ENCODE measurements around the gene TNNT2. TPM values are rescaled to one million over a fixed set of nuclear protein-coding genes. Genes with fewer than 3 reads are reported as not detected.

Gene TNNT2
- total and polyA plus RNA-seq, 2 of the 4 experiments (the other 2 are of a cell fraction), result 0.18 to 1.2 TPM

DNA sequence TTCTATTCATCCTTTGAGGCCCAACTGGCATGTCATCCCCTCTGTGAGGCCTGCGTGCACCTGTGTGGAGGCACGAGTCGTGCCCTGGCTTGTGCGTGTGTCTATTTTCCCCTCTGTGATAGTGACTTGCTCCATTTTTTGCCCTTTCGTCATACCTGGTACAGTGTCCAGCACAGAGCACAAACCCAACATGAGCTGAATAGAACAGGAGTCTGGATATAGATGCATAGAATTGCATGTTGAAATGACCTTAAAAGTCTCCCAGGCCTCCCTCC lies 32.5 kb downstream of the TNNT2 start:
- H3K14ac ChIP-seq (replicated peaks; ENCODE audit: low read depth, low read length), result no peak overlapping the region
- no TSS peak for BruUV-seq (replicated peaks)
- H3K27ac ChIP-seq (ENCODE audit: insufficient read depth, low read length), result no peak overlapping the region
- H3K27me3 ChIP-seq (ENCODE audit: control insufficient read depth, insufficient read depth, low read length), result peaks cover 43% of the 10 kb centered on the region
- no peak overlapping the region for H3K4me3 ChIP-seq (ENCODE audit: insufficient read depth, low read depth, low read length)
- H4K20me1 ChIP-seq (ENCODE audit: insufficient read depth, low read length), result no peaks in the 10 kb centered on the region
- H3K18ac ChIP-seq (ENCODE audit: low read depth, low read length), result no peak overlapping the region
- dilution Hi-C loops (cut with HindIII; ENCODE audit: low sequenced_read_pairs, unreplicated experiment) (no loop called here), intact Hi-C loops (cut with micrococcal nuclease) (no loop called here), in situ Hi-C loops (cut with MboI; ENCODE audit: low sequenced_read_pairs) (no loop called here)
- no peak overlapping the region for H4K5ac ChIP-seq (ENCODE audit: low read depth, low read length)
- H3K9ac ChIP-seq (ENCODE audit: low read depth, low read length), result no peak overlapping the region
- POLR2A ChIA-PET (ENCODE audit: unreplicated experiment), result no interaction called here
- DNase-seq, result no peak
- no peak overlapping the region for H3K4ac ChIP-seq (ENCODE audit: low read depth, low read length)
- H2BK15ac ChIP-seq (ENCODE audit: low read depth, low read length), result no peak overlapping the region
- H2BK20ac ChIP-seq (ENCODE audit: low read depth, low read length), result no peak overlapping the region
- H3K56ac ChIP-seq (ENCODE audit: extremely low read depth, insufficient read depth, low read length), result no peak overlapping the region
- H2BK5ac ChIP-seq (ENCODE audit: low read depth, low read length, poor library complexity, severe bottlenecking), result no peak overlapping the region
- H2AFZ ChIP-seq (replicated peaks; ENCODE audit: low read length, poor library complexity), result no peak overlapping the region
- H3K23ac ChIP-seq (ENCODE audit: low read depth, low read length), result no peak overlapping the region
- no peak overlapping the region for H2AK9ac ChIP-seq (replicated peaks; ENCODE audit: low read depth, low read length, poor library complexity)
- TF ChIP-seq POLR2A (IDR thresholded peaks at IDR 0.05; ENCODE audit: low read depth, low read length), result no peak
- TF ChIP-seq FOS (IDR thresholded peaks at IDR 0.05; ENCODE audit: low read depth, low read length), result no peak
- TF ChIP-seq, protein P1, sequence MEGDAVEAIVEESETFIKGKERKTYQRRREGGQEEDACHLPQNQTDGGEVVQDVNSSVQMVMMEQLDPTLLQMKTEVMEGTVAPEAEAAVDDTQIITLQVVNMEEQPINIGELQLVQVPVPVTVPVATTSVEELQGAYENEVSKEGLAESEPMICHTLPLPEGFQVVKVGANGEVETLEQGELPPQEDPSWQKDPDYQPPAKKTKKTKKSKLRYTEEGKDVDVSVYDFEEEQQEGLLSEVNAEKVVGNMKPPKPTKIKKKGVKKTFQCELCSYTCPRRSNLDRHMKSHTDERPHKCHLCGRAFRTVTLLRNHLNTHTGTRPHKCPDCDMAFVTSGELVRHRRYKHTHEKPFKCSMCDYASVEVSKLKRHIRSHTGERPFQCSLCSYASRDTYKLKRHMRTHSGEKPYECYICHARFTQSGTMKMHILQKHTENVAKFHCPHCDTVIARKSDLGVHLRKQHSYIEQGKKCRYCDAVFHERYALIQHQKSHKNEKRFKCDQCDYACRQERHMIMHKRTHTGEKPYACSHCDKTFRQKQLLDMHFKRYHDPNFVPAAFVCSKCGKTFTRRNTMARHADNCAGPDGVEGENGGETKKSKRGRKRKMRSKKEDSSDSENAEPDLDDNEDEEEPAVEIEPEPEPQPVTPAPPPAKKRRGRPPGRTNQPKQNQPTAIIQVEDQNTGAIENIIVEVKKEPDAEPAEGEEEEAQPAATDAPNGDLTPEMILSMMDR (conservative IDR thresholded peaks at IDR 0.05; ENCODE audit: low read depth, low read length), result no peak
- no peak for TF ChIP-seq MAZ (IDR thresholded peaks at IDR 0.05; ENCODE audit: borderline replicate concordance, low read depth, low read length)
- TF ChIP-seq SMC3 (IDR thresholded peaks at IDR 0.05; ENCODE audit: low read depth, low read length), result no peak
- no peak for TF ChIP-seq RAD21 (IDR thresholded peaks at IDR 0.05; ENCODE audit: low read length)
- TF ChIP-seq RCOR1 (IDR thresholded peaks at IDR 0.05; ENCODE audit: insufficient replicate concordance, low read length), result no peak
- TF ChIP-seq, protein P2, sequence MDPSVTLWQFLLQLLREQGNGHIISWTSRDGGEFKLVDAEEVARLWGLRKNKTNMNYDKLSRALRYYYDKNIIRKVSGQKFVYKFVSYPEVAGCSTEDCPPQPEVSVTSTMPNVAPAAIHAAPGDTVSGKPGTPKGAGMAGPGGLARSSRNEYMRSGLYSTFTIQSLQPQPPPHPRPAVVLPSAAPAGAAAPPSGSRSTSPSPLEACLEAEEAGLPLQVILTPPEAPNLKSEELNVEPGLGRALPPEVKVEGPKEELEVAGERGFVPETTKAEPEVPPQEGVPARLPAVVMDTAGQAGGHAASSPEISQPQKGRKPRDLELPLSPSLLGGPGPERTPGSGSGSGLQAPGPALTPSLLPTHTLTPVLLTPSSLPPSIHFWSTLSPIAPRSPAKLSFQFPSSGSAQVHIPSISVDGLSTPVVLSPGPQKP (IDR thresholded peaks at IDR 0.05; ENCODE audit: borderline replicate concordance, low read depth, low read length), result no peak
- TF ChIP-seq BHLHE40 (IDR thresholded peaks at IDR 0.05; ENCODE audit: low read depth, low read length), result no peak
- no peak for TF ChIP-seq MAFK (IDR thresholded peaks at IDR 0.05; ENCODE audit: low read depth, low read length)
- no peak for TF ChIP-seq CEBPB (IDR thresholded peaks at IDR 0.05; ENCODE audit: low read depth, low read length)
- TF ChIP-seq, protein P3, sequence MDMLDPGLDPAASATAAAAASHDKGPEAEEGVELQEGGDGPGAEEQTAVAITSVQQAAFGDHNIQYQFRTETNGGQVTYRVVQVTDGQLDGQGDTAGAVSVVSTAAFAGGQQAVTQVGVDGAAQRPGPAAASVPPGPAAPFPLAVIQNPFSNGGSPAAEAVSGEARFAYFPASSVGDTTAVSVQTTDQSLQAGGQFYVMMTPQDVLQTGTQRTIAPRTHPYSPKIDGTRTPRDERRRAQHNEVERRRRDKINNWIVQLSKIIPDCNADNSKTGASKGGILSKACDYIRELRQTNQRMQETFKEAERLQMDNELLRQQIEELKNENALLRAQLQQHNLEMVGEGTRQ (IDR thresholded peaks at IDR 0.05; ENCODE audit: low read depth, low read length), result no peak
- TF ChIP-seq CHD1 (IDR thresholded peaks at IDR 0.05; ENCODE audit: low read depth, low read length), result no peak
- TF ChIP-seq RFX5 (IDR thresholded peaks at IDR 0.05; ENCODE audit: low read depth, low read length), result no peak
- no peak for TF ChIP-seq MXI1 (IDR thresholded peaks at IDR 0.05; ENCODE audit: borderline replicate concordance, low read depth, low read length)
- TF ChIP-seq NFE2L2 (IDR thresholded peaks at IDR 0.05; ENCODE audit: low read depth, low read length), result no peak
- no peak overlapping the region for H4K91ac ChIP-seq (ENCODE audit: insufficient read depth, low read depth, low read length)
- H3K4me2 ChIP-seq (ENCODE audit: low read depth, low read length), result no peak overlapping the region
- no peaks in the 10 kb centered on the region for H3K79me1 ChIP-seq (ENCODE audit: low read depth in 1 of 2, low read length in 2 of 2)
- H2AK5ac ChIP-seq (ENCODE audit: low read depth, low read length), result no peak overlapping the region
- no peak for ATAC-seq (ENCODE audit: low read depth)
- no peaks in the 10 kb centered on the region for H3K9me1 ChIP-seq (ENCODE audit: insufficient read depth, low read length)
- no peak overlapping the region for H4K8ac ChIP-seq (ENCODE audit: low read depth in 2 of 2, low read length in 2 of 2)
- no peaks in the 10 kb centered on the region for H3K4me1 ChIP-seq (ENCODE audit: control insufficient read depth, insufficient read depth, low read length)
- no peak overlapping the region for H2BK120ac ChIP-seq (ENCODE audit: low read depth, low read length)
- no peaks in the 10 kb centered on the region for H3K36me3 ChIP-seq (ENCODE audit: control insufficient read depth, insufficient read depth, low read length)
- peaks cover 16% of the 10 kb centered on the region; the same call in 1 of the 2 replicates for H3K9me3 ChIP-seq (ENCODE audit: control insufficient read depth, insufficient read depth, low read length)
- CTCF ChIA-PET, result interaction anchor here (2.3 kb wide), 1 partner anchor 91 kb away, joined by 5 read pairs; no protein-coding TSS in a partner anchor
- no CpG with 5 or more reads among the region's 5 CpGs for WGBS, 2 experiments (ENCODE audit: extremely low coverage in 2 of 2, insufficient read length in 1 of 2)

Data from IMR-90 (cell line).